Neural crest cell (in vitro differentiated cells): ENCODE measurements around the gene ANO1. TPM values are rescaled to one million over a fixed set of nuclear protein-coding genes. Genes with fewer than 3 reads are reported as not detected.

Experiments used
- DNase-seq: peaks from one replicate; pipeline ENCODE4 v3.0.0; 2021; ENCODE audit warnings: low read depth, mixed read lengths, low spot score
- H3K27ac Mint-ChIP-seq: one replicate; pipeline ENCODE4 v1.8.0; 2021; ENCODE audit warnings: mild to moderate bottlenecking, mixed read lengths; ENCODE audit not compliant: unreplicated experiment
- H3K27me3 Mint-ChIP-seq: 2 replicates; pipeline ENCODE4 v1.8.0; 2021; ENCODE audit warnings: low read depth, mild to moderate bottlenecking, mixed read lengths
- H3K36me3 Mint-ChIP-seq: 2 replicates; pipeline ENCODE4 v1.8.0; 2021; ENCODE audit warnings: low read depth, mild to moderate bottlenecking, mixed read lengths
- H3K4me1 Mint-ChIP-seq: 2 replicates; pipeline ENCODE4 v1.8.0; 2021; ENCODE audit warnings: mixed read lengths
- H3K4me3 Mint-ChIP-seq: one replicate; pipeline ENCODE4 v1.8.0; 2021; ENCODE audit warnings: mild to moderate bottlenecking, mixed read lengths
- H3K9me3 Mint-ChIP-seq: 2 replicates; pipeline ENCODE4 v1.8.0; 2021; ENCODE audit warnings: mixed read lengths
- total RNA-seq: library from RNA; stranded (reverse); gene quantifications from 2 replicates; pipeline ENCODE4 v1.2.1, GENCODE V29; 2021
- TF ChIP-seq, protein P1 (sequence below): fragments of 200-600 bp; sonication (generic); conservative IDR thresholded peaks from 2 replicates; pipeline ENCODE4 v1.5.0; 2021; ENCODE audit warnings: antibody characterized with exemption, mild to moderate bottlenecking

ANO1 gene
- total RNA-seq, 1 donor from 2014 or later, result not detected

GRCh38 chr11:70220136-70220535, 142.0 kb downstream of the ANO1 start:
- no peak for DNase-seq
- Mint-ChIP-seq H3K9me3 (no peaks in the 10 kb centered on the region), H3K4me3 (no peak overlapping the region)

GRCh38 chr11:70220920-70221319, 142.8 kb downstream of the ANO1 start:
- H3K4me3 Mint-ChIP-seq, result no peak overlapping the region
- H3K27ac Mint-ChIP-seq, result no peak overlapping the region
- H3K9me3 Mint-ChIP-seq, result no peaks in the 10 kb centered on the region
- no peaks in the 10 kb centered on the region for H3K36me3 Mint-ChIP-seq
- TF ChIP-seq, protein P1, sequence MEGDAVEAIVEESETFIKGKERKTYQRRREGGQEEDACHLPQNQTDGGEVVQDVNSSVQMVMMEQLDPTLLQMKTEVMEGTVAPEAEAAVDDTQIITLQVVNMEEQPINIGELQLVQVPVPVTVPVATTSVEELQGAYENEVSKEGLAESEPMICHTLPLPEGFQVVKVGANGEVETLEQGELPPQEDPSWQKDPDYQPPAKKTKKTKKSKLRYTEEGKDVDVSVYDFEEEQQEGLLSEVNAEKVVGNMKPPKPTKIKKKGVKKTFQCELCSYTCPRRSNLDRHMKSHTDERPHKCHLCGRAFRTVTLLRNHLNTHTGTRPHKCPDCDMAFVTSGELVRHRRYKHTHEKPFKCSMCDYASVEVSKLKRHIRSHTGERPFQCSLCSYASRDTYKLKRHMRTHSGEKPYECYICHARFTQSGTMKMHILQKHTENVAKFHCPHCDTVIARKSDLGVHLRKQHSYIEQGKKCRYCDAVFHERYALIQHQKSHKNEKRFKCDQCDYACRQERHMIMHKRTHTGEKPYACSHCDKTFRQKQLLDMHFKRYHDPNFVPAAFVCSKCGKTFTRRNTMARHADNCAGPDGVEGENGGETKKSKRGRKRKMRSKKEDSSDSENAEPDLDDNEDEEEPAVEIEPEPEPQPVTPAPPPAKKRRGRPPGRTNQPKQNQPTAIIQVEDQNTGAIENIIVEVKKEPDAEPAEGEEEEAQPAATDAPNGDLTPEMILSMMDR, result no peak
- H3K27me3 Mint-ChIP-seq, result peaks cover 19% of the 10 kb centered on the region
- no peaks in the 10 kb centered on the region for H3K4me1 Mint-ChIP-seq
- no peak for DNase-seq

More at GRCh38 chr11:70220136-70220535, 142.0 kb downstream of the ANO1 start:
- Mint-ChIP-seq H3K27ac (no peak overlapping the region), H3K4me1 (no peaks in the 10 kb centered on the region), H3K27me3 (peaks cover 19% of the 10 kb centered on the region), H3K36me3 (no peaks in the 10 kb centered on the region)
- TF ChIP-seq, protein P1, result no peak

DNA sequence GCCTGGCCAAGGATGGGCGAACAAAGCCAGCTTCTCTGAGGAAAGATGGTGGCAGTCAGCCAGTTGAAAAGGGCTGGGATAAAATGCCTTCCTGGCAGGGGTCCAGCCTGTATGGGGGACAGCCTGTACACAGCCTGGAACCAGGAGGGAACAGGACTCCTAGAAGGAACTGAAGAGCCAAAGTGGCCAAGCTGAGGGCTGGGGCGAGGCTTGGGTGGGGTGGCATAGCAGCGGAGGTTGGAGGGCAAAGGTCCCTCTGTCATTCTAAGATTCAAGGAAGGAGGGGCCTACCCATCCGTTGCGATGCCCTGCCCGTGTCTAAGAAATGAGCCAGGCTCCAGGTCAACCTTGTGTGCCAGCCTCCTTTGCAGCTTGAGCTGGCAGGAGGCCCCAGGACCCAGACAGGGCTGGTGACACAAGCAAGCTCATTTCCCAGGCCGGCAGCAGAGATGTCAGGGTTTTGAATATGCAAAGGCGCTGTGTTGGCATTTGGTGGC, 147.6 kb downstream of the ANO1 start:
- Mint-ChIP-seq H3K4me3 (no peak overlapping the region), H3K27ac (no peak overlapping the region), H3K36me3 (no peaks in the 10 kb centered on the region), H3K27me3 (peaks cover 6% of the 10 kb centered on the region), H3K4me1 (no peaks in the 10 kb centered on the region), H3K9me3 (no peaks in the 10 kb centered on the region)
- DNase-seq, result no peak
- TF ChIP-seq, protein P1, result no peak

DNA sequence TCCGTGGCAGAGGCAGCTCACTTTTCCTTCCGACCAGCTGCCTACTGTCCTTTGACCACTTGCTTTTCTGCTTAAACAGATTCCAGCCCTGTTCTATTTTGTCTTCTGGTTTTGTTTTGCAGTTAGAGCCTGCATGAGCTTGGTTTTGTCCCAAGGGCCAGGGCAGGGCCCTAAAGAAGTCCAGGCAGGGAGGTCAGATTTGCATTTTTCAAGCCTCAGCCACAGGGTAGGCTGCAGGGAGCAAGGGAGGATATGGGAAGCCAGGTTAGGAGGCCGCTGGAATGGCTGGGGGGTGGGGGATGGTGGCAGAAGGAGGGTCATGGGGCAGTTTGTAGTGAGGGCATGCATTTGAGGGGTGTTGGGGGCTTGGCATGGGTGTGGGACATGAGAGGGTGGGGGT, 148.1 kb downstream of the ANO1 start:
- Mint-ChIP-seq H3K4me3 (no peak overlapping the region), H3K36me3 (no peaks in the 10 kb centered on the region), H3K4me1 (no peaks in the 10 kb centered on the region), H3K9me3 (no peaks in the 10 kb centered on the region), H3K27ac (peak overlapping the region; percentile 85), H3K27me3 (peaks cover 6% of the 10 kb centered on the region)
- no peak for DNase-seq
- TF ChIP-seq, protein P1, result no peak

DNA sequence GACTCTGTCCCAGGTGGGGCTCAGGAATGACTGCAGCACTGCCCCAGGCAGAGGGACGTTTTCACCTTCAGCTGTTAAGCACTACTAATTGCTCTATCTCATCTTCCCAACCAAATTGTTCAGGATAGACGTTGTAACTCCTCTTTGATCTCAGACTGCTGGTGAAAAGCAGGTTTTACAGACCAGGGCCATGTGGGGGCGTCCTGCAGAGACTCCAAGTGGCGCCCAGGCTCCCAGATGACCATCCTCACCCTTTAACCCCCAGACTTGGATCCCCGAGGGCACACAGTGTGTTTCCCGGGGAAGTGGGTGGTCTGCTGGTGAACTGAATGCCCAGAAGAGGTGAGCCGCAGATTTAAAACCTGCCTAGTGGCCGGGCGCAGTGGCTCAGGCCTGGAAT, 148.8 kb downstream of the ANO1 start:
- Mint-ChIP-seq H3K4me1 (no peaks in the 10 kb centered on the region), H3K36me3 (no peaks in the 10 kb centered on the region), H3K9me3 (no peaks in the 10 kb centered on the region), H3K27me3 (peaks cover 6% of the 10 kb centered on the region), H3K27ac (no peak overlapping the region), H3K4me3 (no peak overlapping the region)
- TF ChIP-seq, protein P1, result peak; percentile 31
- no peak for DNase-seq
